NCI-H82 treated with DMSO at 0.1 percent for 48 hours (cell line): ENCODE results near the gene RASGRF2.
A peak's percentile ranks its signal among the peaks of the same experiment; 100 is the strongest.

Experiments used
- DNase-seq: peaks from one replicate; lab custom pipeline; 2025; ENCODE audit not compliant: unreplicated experiment; lab: John Stamatoyannopoulos, UW

The RASGRF2 gene, protein sequence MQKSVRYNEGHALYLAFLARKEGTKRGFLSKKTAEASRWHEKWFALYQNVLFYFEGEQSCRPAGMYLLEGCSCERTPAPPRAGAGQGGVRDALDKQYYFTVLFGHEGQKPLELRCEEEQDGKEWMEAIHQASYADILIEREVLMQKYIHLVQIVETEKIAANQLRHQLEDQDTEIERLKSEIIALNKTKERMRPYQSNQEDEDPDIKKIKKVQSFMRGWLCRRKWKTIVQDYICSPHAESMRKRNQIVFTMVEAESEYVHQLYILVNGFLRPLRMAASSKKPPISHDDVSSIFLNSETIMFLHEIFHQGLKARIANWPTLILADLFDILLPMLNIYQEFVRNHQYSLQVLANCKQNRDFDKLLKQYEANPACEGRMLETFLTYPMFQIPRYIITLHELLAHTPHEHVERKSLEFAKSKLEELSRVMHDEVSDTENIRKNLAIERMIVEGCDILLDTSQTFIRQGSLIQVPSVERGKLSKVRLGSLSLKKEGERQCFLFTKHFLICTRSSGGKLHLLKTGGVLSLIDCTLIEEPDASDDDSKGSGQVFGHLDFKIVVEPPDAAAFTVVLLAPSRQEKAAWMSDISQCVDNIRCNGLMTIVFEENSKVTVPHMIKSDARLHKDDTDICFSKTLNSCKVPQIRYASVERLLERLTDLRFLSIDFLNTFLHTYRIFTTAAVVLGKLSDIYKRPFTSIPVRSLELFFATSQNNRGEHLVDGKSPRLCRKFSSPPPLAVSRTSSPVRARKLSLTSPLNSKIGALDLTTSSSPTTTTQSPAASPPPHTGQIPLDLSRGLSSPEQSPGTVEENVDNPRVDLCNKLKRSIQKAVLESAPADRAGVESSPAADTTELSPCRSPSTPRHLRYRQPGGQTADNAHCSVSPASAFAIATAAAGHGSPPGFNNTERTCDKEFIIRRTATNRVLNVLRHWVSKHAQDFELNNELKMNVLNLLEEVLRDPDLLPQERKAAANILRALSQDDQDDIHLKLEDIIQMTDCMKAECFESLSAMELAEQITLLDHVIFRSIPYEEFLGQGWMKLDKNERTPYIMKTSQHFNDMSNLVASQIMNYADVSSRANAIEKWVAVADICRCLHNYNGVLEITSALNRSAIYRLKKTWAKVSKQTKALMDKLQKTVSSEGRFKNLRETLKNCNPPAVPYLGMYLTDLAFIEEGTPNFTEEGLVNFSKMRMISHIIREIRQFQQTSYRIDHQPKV (N-terminal part only)

DNA sequence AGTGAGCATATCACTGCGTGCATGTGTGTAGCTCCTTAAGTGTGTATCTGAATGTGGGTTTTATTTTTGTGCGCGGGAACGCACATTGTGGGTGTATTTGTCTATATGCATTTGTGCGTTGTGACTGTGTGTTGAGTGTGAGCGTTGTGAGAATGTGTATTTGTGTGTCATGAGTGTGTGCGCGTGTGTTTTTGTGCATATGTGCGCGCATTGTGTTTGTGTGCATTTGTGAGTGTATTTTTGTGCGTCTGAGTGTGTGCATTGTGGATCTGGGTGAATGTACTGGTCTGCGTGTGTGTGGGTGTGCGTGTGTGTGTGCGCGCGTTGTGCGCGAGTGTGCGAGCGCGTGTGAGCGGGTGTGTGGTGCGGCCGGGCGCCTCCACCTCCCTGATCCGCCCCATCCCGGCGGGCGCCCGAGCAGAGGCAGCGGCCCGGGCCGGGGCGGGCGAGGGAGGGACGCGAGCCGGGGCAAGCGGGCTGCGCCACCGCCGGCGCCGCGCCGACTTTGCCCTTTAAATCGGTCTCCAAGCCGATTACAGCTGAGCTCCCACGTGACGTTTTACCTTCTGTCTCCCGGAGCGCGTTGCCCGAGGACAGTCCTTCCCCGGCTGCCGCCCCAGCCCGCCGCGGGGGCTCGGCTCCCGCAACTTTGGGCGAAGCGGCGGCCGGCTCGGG lies at the start of gene RASGRF2:
Gene RASGRF2 (plus strand): TSS at position 596 of the 675 bp plus-strand sequence. CDS start 376 bp downstream, outside the sequence.
- DNase-seq = peak; percentile 70

DNA sequence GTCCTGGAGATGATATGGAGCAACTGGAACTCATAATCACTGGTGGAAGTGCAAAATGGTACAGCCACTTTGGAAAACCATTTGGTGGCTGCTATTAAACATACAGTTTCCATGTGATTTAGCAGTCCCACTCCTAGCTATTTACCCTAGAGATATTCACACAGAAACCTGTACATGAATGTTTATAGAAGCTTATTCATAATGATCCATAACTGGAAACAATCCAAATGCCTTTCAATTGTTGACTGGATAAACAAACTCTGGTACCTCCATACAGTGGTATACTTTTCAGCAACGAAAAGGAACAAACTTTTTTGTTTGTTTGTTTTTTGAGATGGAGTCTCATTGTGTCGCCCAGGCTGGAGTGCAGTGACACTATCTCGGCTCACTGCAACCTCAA lies 47.7 kb upstream of the RASGRF2 start:
- DNase-seq = no peak

DNA sequence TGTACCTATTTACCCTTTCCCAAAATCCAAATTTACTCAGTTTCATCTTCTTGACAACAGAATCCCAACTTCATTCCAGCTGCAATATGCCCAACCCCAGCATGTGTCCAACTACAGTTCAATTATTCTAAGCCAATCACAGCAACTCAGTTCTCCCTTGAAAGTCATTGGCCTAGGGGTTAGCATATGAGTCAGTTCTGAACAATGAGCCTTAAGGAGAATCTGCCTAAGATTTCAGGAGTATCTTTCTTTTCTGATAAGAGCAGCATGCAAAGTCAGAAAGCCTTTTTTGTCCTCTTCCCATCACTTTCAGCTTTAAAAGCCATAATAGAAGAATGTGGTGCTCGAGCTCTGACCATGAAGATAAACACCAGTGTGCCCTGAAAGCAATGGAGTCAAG lies 44.4 kb upstream of the RASGRF2 start:
- no peak for DNase-seq

DNA sequence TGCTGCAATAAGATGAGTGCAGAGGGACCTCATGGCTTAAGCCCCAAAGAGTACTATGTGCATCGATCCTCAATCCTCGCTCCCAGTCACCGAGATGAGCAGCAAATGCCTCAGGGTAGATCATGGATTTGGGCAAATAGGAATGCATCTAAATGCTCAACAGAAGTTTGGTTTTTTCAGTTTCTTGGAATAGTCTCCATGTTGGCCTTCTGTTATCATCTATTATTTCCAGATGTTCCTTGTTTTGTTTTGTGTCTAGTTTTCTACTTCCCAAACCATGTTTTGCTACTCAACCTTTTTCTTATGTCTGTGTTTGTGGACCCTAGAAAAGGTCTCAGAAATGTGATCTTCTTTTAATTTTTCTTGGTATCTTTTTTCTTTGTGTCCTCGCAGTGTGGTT lies 43.5 kb upstream of the RASGRF2 start:
- DNase-seq = no peak

DNA sequence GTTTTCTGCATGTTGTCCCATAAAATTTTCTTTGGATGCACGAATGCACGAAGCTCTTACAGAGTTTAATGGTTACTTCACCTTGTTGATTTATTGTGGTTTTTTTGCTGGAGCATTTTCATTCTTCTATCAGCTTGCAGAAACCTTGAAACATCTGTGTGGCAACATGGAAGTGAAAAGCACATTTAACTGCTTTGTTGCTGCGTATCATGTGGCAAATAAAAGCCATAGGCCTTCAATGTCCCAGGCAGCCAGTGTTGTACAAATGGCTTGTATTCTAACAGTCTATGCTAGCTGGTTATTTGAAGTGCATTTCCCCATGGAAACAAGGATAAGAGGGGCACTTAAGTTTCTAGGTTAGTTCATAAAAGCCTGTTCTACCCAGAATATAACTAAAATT lies 42.5 kb upstream of the RASGRF2 start:
- no peak for DNase-seq

DNA sequence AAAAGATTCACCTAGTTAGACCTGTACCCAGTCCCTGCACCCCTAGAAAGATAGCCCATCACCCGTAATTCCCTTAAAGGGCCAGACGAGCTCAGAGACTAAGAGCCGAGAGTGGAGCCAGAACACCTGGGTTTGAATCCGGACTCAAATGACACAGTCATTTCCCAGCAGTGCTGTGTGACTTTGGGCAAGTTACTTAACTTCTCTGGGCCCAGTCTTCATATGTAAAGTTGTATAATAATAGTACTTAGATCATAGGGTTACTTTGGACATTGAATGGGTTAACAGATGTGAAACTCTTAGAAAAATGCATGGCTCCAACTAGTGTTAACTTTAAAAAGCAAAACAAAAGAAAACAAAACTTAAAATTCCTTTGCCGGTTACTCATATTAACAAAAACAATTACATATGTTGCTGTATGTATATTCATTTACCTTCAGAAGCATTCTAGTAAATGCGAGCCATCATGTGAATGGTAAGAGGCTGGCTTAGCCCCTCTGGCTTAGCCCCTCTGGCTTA lies 40.4 kb upstream of the RASGRF2 start:
- DNase-seq = no peak

DNA sequence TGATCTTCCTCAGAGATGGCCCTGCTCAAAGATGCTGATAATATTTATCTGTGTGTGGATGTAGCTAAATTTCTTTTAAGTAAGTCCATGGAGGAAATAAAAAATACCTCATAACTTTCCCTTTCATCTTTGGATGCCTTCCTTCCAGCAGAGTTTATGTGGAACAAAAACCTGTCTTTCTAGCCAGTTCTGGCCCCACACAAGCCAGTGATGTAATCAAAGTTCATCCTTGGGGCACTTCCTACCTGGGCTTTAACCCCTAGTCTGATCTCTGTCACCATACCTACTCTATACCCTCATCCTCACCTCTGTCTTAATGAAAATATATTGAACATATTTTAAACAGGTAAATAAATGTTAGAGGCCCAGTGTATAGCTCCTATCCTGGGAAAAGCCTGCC lies 39.8 kb upstream of the RASGRF2 start:
- no peak for DNase-seq

DNA sequence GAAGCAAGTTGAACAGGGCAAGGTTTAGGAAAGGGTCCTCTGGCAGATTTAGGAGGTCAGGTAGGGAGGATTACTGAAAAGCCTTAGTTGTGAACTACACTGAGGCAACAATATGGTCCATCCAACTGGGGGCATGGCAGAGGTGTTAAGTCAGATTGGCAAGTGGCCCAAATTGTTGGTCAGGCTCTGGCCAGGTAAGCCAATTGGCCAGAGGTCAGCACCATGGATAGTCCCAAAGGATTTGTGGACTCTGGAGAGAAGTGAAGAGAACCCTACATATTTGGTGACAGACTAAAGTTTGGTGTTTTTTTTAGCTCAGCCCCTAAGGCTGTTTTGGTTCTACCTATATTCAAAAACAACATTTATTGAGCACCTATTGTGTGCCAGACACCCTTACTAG lies 39.1 kb upstream of the RASGRF2 start:
- DNase-seq = no peak

DNA sequence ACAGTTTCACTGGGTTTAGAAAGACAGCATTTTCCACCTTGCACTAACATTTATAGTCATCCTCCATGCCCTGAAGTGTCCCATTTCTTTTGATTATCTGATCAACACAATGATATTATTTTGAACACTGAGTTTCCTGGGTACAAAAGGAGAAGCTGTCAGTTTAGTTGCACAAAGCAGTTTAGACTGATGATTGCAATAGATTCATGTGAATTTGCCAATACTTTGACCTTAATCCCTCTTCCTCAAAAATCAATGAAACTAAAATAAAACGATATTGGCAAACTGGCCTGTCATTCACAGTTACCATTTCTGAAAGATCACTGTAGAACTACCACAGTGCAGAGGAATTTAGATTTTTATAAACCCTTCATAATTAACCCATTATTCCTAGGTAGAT lies 34.2 kb upstream of the RASGRF2 start:
- no peak for DNase-seq

DNA sequence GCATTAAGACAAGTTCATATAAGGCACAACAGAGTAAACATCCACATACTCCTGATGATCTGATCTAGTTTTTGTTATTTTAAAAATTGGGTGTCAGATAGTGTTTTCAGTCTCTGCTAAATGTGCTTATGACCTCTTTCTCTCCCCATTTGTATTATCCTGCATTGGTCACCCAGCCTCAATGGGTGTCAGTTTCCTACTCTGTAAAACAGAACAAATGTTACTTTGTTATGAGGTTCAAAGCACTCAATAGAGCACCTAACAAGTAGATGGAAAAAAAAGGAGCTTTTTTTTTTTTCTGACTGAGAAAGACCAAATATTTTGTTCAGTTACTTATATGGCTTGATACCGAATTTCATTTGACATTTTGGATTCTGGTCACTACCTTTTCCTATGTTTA lies 33.6 kb upstream of the RASGRF2 start:
- no peak for DNase-seq

DNA sequence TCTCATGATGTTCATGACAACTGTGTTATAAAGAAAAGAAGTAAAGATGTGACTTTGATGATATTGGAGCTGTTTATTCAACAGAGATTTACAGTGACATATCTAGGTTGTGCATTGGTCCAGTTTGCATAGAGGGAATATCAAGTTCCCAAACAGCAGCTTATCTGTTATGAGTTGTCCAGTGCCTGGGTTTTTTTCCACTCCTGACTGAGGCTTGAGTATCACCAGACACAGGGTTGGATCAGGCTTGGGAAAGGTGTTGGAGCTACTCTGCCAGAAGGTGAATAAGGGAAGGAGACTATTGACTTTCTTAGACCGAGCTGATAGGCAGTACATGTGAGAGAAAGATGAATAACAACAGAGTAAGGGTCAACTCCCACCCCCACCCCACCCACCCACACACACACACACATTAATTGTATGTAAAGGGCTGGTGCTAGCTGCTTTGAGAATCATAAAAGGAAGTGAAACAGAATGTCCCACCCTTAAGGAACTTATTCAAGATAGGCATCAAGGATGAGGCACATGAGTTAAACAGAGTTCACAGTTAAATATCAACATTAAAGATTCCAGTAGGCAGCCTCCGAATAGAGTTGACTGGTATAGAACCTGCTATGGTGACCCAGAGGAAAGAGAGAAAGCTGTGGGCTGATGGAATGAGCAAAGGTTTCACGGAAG lies 33.0 kb upstream of the RASGRF2 start:
- no peak for DNase-seq

DNA sequence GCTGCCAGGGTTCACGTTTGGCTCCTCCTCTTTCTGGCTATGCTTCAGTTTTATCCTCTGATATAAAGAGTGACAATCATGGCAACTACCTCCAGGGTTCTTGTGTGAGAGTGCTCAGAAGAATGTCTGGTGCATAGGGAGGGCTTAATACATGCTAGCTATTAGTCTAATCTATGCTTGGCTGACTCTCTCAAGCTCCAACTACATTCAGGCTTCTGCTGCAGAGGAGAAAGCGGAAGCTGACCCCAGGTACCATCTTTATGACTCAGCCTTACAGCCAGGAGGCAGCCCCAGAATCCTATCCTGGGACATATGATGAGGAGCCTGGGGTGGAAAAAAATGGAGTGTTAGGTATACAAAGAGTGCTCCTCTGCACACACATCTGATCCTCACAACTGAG lies 32.1 kb upstream of the RASGRF2 start:
- DNase-seq = no peak

DNA sequence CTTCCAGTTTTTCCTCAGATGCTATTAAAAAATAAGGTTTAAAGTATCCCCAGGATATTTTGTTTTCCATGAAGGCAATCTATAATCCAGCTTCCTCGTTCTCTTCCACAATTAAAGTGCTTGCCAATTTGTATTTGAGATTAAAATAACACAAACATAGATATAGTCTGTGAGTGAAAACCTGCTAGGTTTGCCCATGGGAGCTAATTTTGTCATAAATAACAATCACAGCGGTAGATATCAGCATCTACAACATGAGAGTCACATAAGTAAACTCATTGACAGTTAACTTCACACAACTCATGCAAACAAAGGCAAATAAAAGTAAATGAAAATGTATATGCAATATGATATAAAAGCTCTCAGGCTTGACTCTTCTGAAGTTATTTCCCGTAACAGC lies 29.2 kb upstream of the RASGRF2 start:
- DNase-seq = no peak

DNA sequence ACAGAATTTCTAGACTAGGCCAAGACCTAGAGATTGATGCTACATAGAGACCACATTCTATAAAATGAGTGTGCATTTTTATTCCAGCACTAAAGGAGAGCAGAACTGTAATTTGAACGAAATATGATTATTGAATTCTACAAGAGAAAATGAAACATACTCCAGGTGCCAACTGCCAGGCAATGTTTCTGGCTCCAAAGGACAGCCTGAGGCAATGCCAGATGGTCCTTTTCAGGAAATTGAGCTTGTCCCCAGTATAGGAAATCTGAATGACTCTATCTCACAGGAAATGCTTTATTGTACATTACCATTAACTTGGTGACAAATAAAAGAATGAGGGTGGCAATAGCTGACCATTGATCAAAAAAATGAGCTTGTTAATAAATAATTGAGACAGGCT lies 28.8 kb upstream of the RASGRF2 start:
- DNase-seq = no peak

DNA sequence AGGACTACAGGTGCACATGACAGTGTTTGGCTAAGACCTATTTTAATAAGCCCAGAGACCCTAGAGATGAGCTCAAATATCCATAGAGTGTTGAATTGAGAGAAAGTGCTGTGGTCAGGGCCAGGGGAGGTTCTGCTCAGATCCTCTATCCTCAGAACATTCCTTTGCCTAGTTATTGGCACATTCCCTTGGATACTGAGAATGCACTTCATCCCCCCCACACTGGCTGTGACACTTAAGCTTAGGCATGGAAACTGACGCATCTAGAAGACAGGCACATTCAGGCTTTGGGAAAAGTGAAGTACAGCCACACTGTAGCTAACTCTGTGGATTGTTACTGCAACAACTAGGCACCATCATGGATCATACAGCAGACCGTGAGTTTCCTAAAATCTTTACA lies 27.1 kb upstream of the RASGRF2 start:
- DNase-seq = no peak

DNA sequence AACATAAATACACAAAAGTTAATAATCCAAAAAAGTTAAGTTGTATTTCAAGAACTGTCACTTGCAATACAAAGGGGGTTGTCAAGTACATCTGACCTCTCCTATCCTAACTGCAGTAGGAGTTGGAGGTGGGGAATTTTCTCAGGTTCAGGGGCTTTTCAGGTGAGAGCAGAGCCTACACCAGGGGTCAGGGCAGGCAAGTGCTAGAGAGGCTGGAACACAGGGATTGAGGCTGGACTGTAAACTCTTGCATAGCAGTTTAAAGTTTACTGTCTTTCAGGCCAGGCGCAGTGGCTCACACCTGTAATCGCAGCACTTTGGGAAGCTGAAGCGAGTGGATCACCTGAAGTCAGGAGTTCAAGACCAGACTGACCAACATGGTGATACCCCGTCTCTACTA lies 25.4 kb upstream of the RASGRF2 start:
- no peak for DNase-seq

DNA sequence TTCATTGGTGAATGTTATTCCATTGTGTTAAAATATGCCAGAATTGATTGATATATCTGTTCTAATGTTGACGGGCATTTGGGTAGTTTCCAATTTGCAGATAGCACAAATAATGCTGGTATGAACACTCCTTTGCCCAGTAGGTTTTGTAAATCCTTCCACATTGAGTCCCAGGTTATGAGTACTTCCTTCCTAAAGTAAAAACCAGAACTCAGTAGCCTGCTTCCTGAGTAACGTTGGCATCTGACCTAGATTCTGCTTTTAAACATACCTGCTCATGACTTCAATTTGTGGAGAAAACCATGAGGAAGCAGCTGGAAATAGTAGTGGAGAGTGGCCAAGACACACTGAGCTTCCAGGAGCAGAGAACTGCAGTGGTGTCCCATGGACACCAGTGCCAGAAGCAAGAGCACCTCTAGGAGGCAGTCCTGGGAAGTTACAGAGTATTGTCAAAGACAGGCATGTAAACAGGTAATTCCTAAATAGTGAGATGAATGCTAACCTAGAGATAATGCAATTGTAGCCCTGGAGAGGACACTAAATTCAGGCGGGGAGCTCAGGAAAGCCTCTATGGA lies 24.3 kb upstream of the RASGRF2 start:
- DNase-seq = no peak

DNA sequence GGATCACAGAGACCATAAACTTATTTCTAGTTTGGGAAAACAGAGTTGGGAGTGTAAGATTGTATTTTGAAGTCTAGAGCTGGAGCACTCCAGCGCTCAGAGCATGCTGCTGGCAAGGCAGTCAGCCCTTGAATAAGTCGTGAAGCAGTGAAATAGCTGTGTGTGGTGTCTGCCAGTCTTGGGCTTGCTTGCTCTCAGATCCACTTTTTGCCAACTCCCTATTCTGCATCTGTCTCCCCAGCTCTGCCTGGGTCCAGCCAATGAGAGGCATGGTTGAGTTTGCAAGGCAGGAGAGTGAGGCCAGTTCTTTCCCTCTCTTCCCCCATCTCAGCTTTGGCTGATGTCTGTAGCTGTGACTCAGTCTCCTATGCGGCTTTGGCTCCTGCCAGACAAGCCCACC lies 23.3 kb upstream of the RASGRF2 start:
- DNase-seq = no peak

DNA sequence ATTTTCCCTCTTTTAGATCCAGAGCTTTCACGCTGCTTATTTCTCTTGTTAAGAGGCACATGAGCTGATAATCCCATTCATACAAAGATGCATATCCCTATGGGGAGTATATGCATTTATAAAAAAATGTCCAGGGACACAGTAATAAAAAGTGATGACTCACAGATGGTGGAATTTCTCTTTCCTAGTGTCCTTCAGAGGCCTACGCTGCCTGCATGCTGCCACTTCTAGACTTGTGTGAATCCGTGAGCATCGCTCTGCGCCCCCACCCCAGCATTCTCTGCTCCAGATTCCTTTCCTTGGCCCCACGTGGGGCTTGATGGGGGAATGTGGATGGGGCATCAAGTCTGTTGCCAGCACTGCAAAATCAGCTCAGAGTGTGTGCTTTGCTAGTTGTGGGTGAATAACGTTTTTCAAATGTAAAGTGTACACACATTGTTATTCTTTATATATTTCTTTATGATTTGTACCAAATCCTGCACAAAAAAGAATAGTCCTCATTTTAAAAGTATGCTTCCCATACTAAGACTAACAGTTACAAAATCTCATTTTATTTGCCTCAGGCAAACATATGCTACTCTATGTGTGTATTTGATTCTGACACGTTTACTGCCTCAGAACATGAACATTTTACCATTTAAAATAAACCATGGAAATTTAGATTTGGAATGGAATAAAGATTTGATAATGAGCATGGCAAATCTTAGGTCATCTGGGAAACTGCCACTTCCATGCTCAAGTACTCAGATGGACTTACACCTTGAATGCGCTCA lies 22.4 kb upstream of the RASGRF2 start:
- no peak for DNase-seq
